Neuronal stem cell (in vitro differentiated cells): ENCODE measurements around the gene RNF149.
A peak's percentile ranks its signal among the peaks of the same experiment; 100 is the strongest.

Experiments
- DNase-seq: peaks from one replicate; pipeline ENCODE4 v3.0.0-alpha.2; 2013; ENCODE audit warnings: low spot score
- H2AFZ ChIP-seq: one replicate; pipeline ENCODE4 v1.6.1; 2013; ENCODE audit warnings: mild to moderate bottlenecking, low read length, inconsistent platforms
- H2AK5ac ChIP-seq: 2 replicates; pipeline ENCODE4 v1.6.1; 2013; ENCODE audit warnings: low read depth, mild to moderate bottlenecking, inconsistent platforms, low read length, moderate library complexity, mixed read lengths
- H2BK120ac ChIP-seq: 2 replicates; pipeline ENCODE4 v1.6.1; 2013; ENCODE audit warnings: low read depth, mild to moderate bottlenecking, inconsistent platforms, low read length, moderate library complexity, mixed read lengths
- H2BK12ac ChIP-seq: one replicate; pipeline ENCODE4 v1.6.1; 2013; ENCODE audit warnings: low read length, inconsistent platforms
- H2BK15ac ChIP-seq: 2 replicates; pipeline ENCODE4 v1.6.1; 2013; ENCODE audit warnings: mild to moderate bottlenecking, low read length, inconsistent platforms, mixed read lengths
- H2BK5ac ChIP-seq: one replicate; pipeline ENCODE4 v1.6.1; 2013; ENCODE audit warnings: inconsistent platforms, mild to moderate bottlenecking, low read length, moderate library complexity
- H3K14ac ChIP-seq: one replicate; pipeline ENCODE4 v1.6.1; 2013; ENCODE audit warnings: low read length, inconsistent platforms
- H3K18ac ChIP-seq: 2 replicates; pipeline ENCODE4 v1.6.1; 2013; ENCODE audit warnings: low read length, inconsistent platforms
- H3K23ac ChIP-seq: 2 replicates; pipeline ENCODE4 v1.6.1; 2013; ENCODE audit warnings: low read depth, mild to moderate bottlenecking, mixed read lengths, low read length, inconsistent platforms; ENCODE audit not compliant: poor library complexity
- H3K27ac ChIP-seq: replicated peaks from 3 replicates; pipeline ENCODE4 v1.5.1; 2013; ENCODE audit warnings: low read length, inconsistent platforms
- H3K27me3 ChIP-seq, 3 experiments: 2 replicates each; pipeline ENCODE4 v1.6.1; 2013; ENCODE audit warnings: low read length in 3 of 3, mild to moderate bottlenecking in 2 of 3, inconsistent platforms in 1 of 3, low read depth in 1 of 3, mixed read lengths in 1 of 3, moderate library complexity in 1 of 3; ENCODE audit not compliant: control insufficient read depth in 3 of 3, insufficient read depth in 3 of 3
- H3K36me3 ChIP-seq, 2 donors: replicated peaks in 1 of 2; 2 replicates each; pipeline ENCODE4 v1.6.1; 2013; ENCODE audit warnings: low read length in 2 of 2; ENCODE audit not compliant: control insufficient read depth in 2 of 2, insufficient read depth in 2 of 2
- H3K4ac ChIP-seq: 2 replicates; pipeline ENCODE4 v1.6.1; 2013; ENCODE audit warnings: inconsistent platforms, mild to moderate bottlenecking, low read length, moderate library complexity
- H3K4me1 ChIP-seq, 2 donors: 1 replicate in 1 of 2; 2 replicates in 1 of 2; pipeline ENCODE4 v1.6.1; 2013; ENCODE audit warnings: low read length in 2 of 2, low read depth in 1 of 2; ENCODE audit not compliant: control insufficient read depth in 2 of 2, insufficient read depth in 1 of 2
- H3K4me2 ChIP-seq: one replicate; pipeline ENCODE4 v1.6.1; 2013; ENCODE audit warnings: mild to moderate bottlenecking, low read length, inconsistent platforms; ENCODE audit not compliant: insufficient read depth, poor library complexity, severe bottlenecking
- H3K4me3 ChIP-seq, 2 donors: 2 replicates each; pipeline ENCODE4 v1.5.1; 2013; ENCODE audit warnings: low read length in 2 of 2, mild to moderate bottlenecking in 2 of 2, inconsistent platforms in 1 of 2, moderate library complexity in 1 of 2
- H3K79me1 ChIP-seq: one replicate; pipeline ENCODE4 v1.6.1; 2013; ENCODE audit warnings: low read depth, mild to moderate bottlenecking, inconsistent platforms, low read length, moderate library complexity
- H3K9ac ChIP-seq: one replicate; pipeline ENCODE4 v1.6.1; 2013; ENCODE audit warnings: mild to moderate bottlenecking, low read depth, low read length, inconsistent platforms; ENCODE audit not compliant: poor library complexity
- H3K9me3 ChIP-seq, 2 donors: replicated peaks in 1 of 2; 2 replicates each; pipeline versions ENCODE3 to v1.6.1; 2013; ENCODE audit warnings: low read length in 2 of 2, mild to moderate bottlenecking in 2 of 2, inconsistent platforms in 1 of 2, low read depth in 1 of 2, mixed read lengths in 1 of 2, moderate library complexity in 1 of 2; ENCODE audit not compliant: control insufficient read depth in 2 of 2, insufficient read depth in 1 of 2
- H4K8ac ChIP-seq: one replicate; pipeline ENCODE4 v1.6.1; 2013; ENCODE audit warnings: low read depth, mild to moderate bottlenecking, inconsistent platforms, low read length, moderate library complexity
- H4K91ac ChIP-seq: one replicate; pipeline ENCODE4 v1.6.1; 2013; ENCODE audit warnings: low read length, low read depth, mild to moderate bottlenecking, inconsistent platforms; ENCODE audit not compliant: poor library complexity
- WGBS, 2 donors: extraction: QIAGEN DNeasy Blood & Tissue Kit; methylation state at CpG; one replicate each; pipeline ENCODE4 v1.1.7; 2013; ENCODE audit warnings: missing lambda C conversion rate in 2 of 2, mixed read lengths in 1 of 2; ENCODE audit not compliant: insufficient read length in 2 of 2, insufficient replicate concordance in 1 of 2; ENCODE audit errors: extremely low coverage in 2 of 2; 5-methylcytosine and 5-hydroxymethylcytosine counted together

The RNF149 gene

GRCh38 chr2:101349893-101350662 is 41.6 kb upstream of the RNF149 start:
- no peaks in the 10 kb centered on the region for H3K79me1 ChIP-seq
- no peak overlapping the region for H2AFZ ChIP-seq
- no peak overlapping the region for H2BK12ac ChIP-seq
- WGBS, 2 donors, result no CpG with 5 or more reads among the region's 7 CpGs
- no peak overlapping the region for H3K23ac ChIP-seq
- peak overlapping the region; percentile 8 for H3K18ac ChIP-seq
- H3K9me3 ChIP-seq, result no peaks in the 10 kb centered on the region
- no peak overlapping the region for H2AK5ac ChIP-seq
- no peaks in the 10 kb centered on the region for H3K36me3 ChIP-seq
- H3K4me1 ChIP-seq, result no peaks in the 10 kb centered on the region
- no peak overlapping the region for H4K8ac ChIP-seq
- no peak overlapping the region for H3K14ac ChIP-seq
- H2BK120ac ChIP-seq, result no peak overlapping the region
- no peak overlapping the region for H3K4me3 ChIP-seq
- H3K4ac ChIP-seq, result no peak overlapping the region
- no peak overlapping the region for H3K9ac ChIP-seq
- H2BK15ac ChIP-seq, result no peak overlapping the region
- DNase-seq, result no peak
- no peaks in the 10 kb centered on the region for H3K27me3 ChIP-seq
- no peak overlapping the region for H3K4me2 ChIP-seq
- H3K27ac ChIP-seq, result no peak overlapping the region
- H4K91ac ChIP-seq, result no peak overlapping the region
- H2BK5ac ChIP-seq, result no peak overlapping the region

GRCh38 chr2:101348883-101349282 is 40.4 kb upstream of the RNF149 start:
- H4K8ac ChIP-seq, result no peak overlapping the region
- no peak overlapping the region for H3K4ac ChIP-seq
- no peak overlapping the region for H3K23ac ChIP-seq
- no peak overlapping the region for H2BK5ac ChIP-seq
- no peaks in the 10 kb centered on the region for H3K36me3 ChIP-seq
- H3K27ac ChIP-seq, result no peak overlapping the region
- no peak overlapping the region for H3K9ac ChIP-seq
- DNase-seq, result no peak
- H3K4me2 ChIP-seq, result no peak overlapping the region
- no peak overlapping the region for H4K91ac ChIP-seq
- no peaks in the 10 kb centered on the region for H3K79me1 ChIP-seq
- H2BK15ac ChIP-seq, result no peak overlapping the region
- no peak overlapping the region for H3K18ac ChIP-seq
- no peak overlapping the region for H3K14ac ChIP-seq
- H3K4me3 ChIP-seq, result no peak overlapping the region
- no peak overlapping the region for H2BK120ac ChIP-seq
- no peak overlapping the region for H2AFZ ChIP-seq
- no peak overlapping the region for H2BK12ac ChIP-seq
- H3K27me3 ChIP-seq, result peaks cover 0 to 2% (median 0%) of the 10 kb centered on the region in 3 experiments
- no peak overlapping the region for H2AK5ac ChIP-seq
- no peaks in the 10 kb centered on the region for H3K4me1 ChIP-seq
- no peaks in the 10 kb centered on the region for H3K9me3 ChIP-seq
- WGBS, 2 donors, result no CpG with 5 or more reads among the region's 1 CpG

- H3K27ac ChIP-seq, result no peak overlapping the region
- H2BK15ac ChIP-seq, result no peak overlapping the region
- H3K4me1 ChIP-seq, result no peaks in the 10 kb centered on the region
- no peak overlapping the region for H3K9ac ChIP-seq
- H3K4me2 ChIP-seq, result no peak overlapping the region
- peaks cover 0 to 2% (median 0%) of the 10 kb centered on the region in 3 experiments for H3K27me3 ChIP-seq
- no peaks in the 10 kb centered on the region for H3K9me3 ChIP-seq
- H3K79me1 ChIP-seq, result no peaks in the 10 kb centered on the region
- H3K36me3 ChIP-seq, result no peaks in the 10 kb centered on the region
- no peak overlapping the region for H3K14ac ChIP-seq
- H2BK120ac ChIP-seq, result no peak overlapping the region
- no peak overlapping the region for H3K18ac ChIP-seq
- H2AK5ac ChIP-seq, result no peak overlapping the region
- H2BK12ac ChIP-seq, result no peak overlapping the region
- no peak overlapping the region for H2BK5ac ChIP-seq
- H4K8ac ChIP-seq, result no peak overlapping the region
- no peak overlapping the region for H3K4ac ChIP-seq
- H2AFZ ChIP-seq, result no peak overlapping the region
- H3K23ac ChIP-seq, result no peak overlapping the region
- no peak overlapping the region for H3K4me3 ChIP-seq
- H4K91ac ChIP-seq, result no peak overlapping the region
- DNase-seq, result no peak
- WGBS, 2 donors, result no CpG with 5 or more reads among the region's 3 CpGs
Measured at GRCh38 chr2:101346909-101347308, 38.4 kb upstream of the RNF149 start.

- no CpG with 5 or more reads among the region's 5 CpGs for WGBS, 2 donors
- Histone ChIP-seq H3K4me1 (no peaks in the 10 kb centered on the region), H4K91ac (no peak overlapping the region), H3K14ac (peak overlapping the region; percentile 47), H3K4me3 (no peak overlapping the region), H3K18ac (peak overlapping the region; percentile 13), H3K4me2 (no peak overlapping the region), H3K4ac (no peak overlapping the region), H2BK120ac (no peak overlapping the region), H3K23ac (no peak overlapping the region), H3K36me3 (no peaks in the 10 kb centered on the region), H3K79me1 (no peaks in the 10 kb centered on the region), H2AK5ac (peak overlapping the region; percentile 64), H2BK15ac (no peak overlapping the region), H3K27me3 (peaks cover 0 to 2% (median 0%) of the 10 kb centered on the region in 3 experiments), H3K9me3 (no peaks in the 10 kb centered on the region), H2BK5ac (no peak overlapping the region), H3K9ac (peak overlapping the region; percentile 12), H3K27ac (no peak overlapping the region), H4K8ac (no peak overlapping the region), H2AFZ (no peak overlapping the region), H2BK12ac (no peak overlapping the region)
- DNase-seq, result no peak
Measured at GRCh38 chr2:101344137-101344536, 35.6 kb upstream of the RNF149 start.
